PC-3 (cell line): Measurements from ENCODE around the gene SUN1. TPM values are rescaled to one million over a fixed set of nuclear protein-coding genes. Genes with fewer than 3 reads are reported as not detected.

Source experiments
- ATAC-seq: fragments of 200-7000 bp; cut with Tn5 transposase; 2 replicates; pipeline ENCODE4 v1.9.1; 2020; ENCODE audit warnings: mild to moderate bottlenecking, moderate library complexity
- BruUV-seq: library from RNA; stranded (reverse); fragments of 400-500 nt; replicated peaks from 2 replicates; lab custom pipeline; 2021; lab: Mats Ljungman, UMichigan
- CTCF ChIA-PET: fragments of 300-600 bp; sonication (Branson Sonifier 250); formaldehyde crosslinking; loops from one replicate; lab custom pipeline; 2022; ENCODE audit warnings: antibody characterized with exemption; lab: Charles Lee
- POLR2A ChIA-PET: fragments of 300-600 bp; sonication (Branson Sonifier 250); formaldehyde crosslinking; loops from one replicate; lab custom pipeline; 2022; ENCODE audit warnings: antibody characterized with exemption; ENCODE audit not compliant: unreplicated experiment; lab: Charles Lee
- DNase-seq: peaks from one replicate; pipeline ENCODE4 v3.0.0-alpha.2; 2015
- H2AFZ ChIP-seq: fragments of 300-600 bp; sonication (generic); 2 replicates; pipeline ENCODE4 v1.6.0; 2016; ENCODE audit warnings: antibody characterized with exemption, low read length
- H3F3A ChIP-seq: fragments of 300-600 bp; sonication (generic); one replicate; pipeline ENCODE4 v1.6.0; 2017; ENCODE audit warnings: antibody characterized with exemption, low read length, control low read depth, mild to moderate bottlenecking; ENCODE audit not compliant: unreplicated experiment
- H3K27ac ChIP-seq: fragments of 300-600 bp; sonication (generic); 2 replicates; pipeline ENCODE4 v1.5.1; 2016; ENCODE audit warnings: mild to moderate bottlenecking, low read length
- H3K27me3 ChIP-seq: fragments of 300-600 bp; sonication (generic); 2 replicates; pipeline ENCODE4 v1.6.1; 2016; ENCODE audit warnings: low read length, mixed read lengths
- H3K36me3 ChIP-seq: fragments of 300-600 bp; sonication (generic); 2 replicates; pipeline ENCODE4 v1.6.1; 2016; ENCODE audit warnings: low read depth, mixed run types, low read length, mixed read lengths
- H3K4me1 ChIP-seq: fragments of 300-600 bp; sonication (generic); 2 replicates; pipeline ENCODE4 v1.5.1; 2016; ENCODE audit warnings: low read length; ENCODE audit not compliant: insufficient read depth
- H3K4me2 ChIP-seq: fragments of 300-600 bp; sonication (generic); 2 replicates; pipeline ENCODE4 v1.6.0; 2016; ENCODE audit warnings: low read length
- H3K4me3 ChIP-seq: fragments of 300-600 bp; sonication (generic); 2 replicates; pipeline ENCODE4 v1.5.1; 2016; ENCODE audit warnings: mild to moderate bottlenecking, low read length, mixed read lengths
- H3K79me2 ChIP-seq: fragments of 300-600 bp; sonication (generic); 2 replicates; pipeline ENCODE4 v1.6.1; 2017; ENCODE audit warnings: low read length, mixed read lengths
- H3K9ac ChIP-seq: fragments of 300-600 bp; sonication (generic); 2 replicates; pipeline ENCODE4 v1.6.0; 2016; ENCODE audit warnings: mild to moderate bottlenecking, low read length
- H3K9me2 ChIP-seq: fragments of 300-600 bp; sonication (generic); replicated peaks from 2 replicates; pipeline ENCODE4 v1.6.1; 2016; ENCODE audit warnings: mixed run types, low read length, mixed read lengths
- H3K9me3 ChIP-seq: fragments of 300-600 bp; sonication (generic); 2 replicates; pipeline ENCODE4 v1.6.1; 2016; ENCODE audit warnings: low read length, mixed read lengths
- H4K20me1 ChIP-seq: fragments of 300-600 bp; sonication (generic); 2 replicates; pipeline ENCODE4 v1.6.1; 2016; ENCODE audit warnings: low read length, mixed read lengths
- CTCF ChIP-seq: fragments of 300-600 bp; sonication (generic); conservative IDR thresholded peaks from 2 replicates; pipeline ENCODE4 v1.5.1; 2017; ENCODE audit warnings: antibody characterized with exemption, low read depth, mild to moderate bottlenecking, low read length
- EZH2 ChIP-seq: fragments of 300-600 bp; sonication (generic); IDR thresholded peaks from one replicate; pipeline ENCODE4 v1.6.1; 2017; ENCODE audit warnings: antibody characterized with exemption, mild to moderate bottlenecking, low read length; ENCODE audit not compliant: unreplicated experiment
- EZH2phosphoT487 ChIP-seq: fragments of 300-600 bp; sonication (generic); IDR thresholded peaks from 2 replicates; pipeline ENCODE4 v1.6.1; 2018; ENCODE audit warnings: mild to moderate bottlenecking, antibody characterized with exemption, low read length, borderline replicate concordance
- intact Hi-C: fragments of 100-400 bp; cut with micrococcal nuclease; formaldehyde crosslinking; loops from 2 replicates; pipeline ENCODE4 v1.9.0; 2023
- total RNA-seq: library from RNA; depleted of rRNA; stranded (reverse); fragments of >200 nt; gene quantifications from 2 replicates; pipeline ENCODE4 v1.2.3, GENCODE V29; 2014

The SUN1 gene
- total RNA-seq, 1 experiment from 2014 or later, result 92.5 TPM

- intact Hi-C loops, result loop anchor here (10.0 kb wide), 1 partner anchor 353 kb away; no protein-coding TSS in a partner anchor
- DNase-seq (peak; percentile 13), ATAC-seq (no peak; the same call in 1 of the 2 replicates)
- TF ChIP-seq EZH2phosphoT487, result no peak
- TF ChIP-seq EZH2, result no peak
- no peak for TF ChIP-seq CTCF
- no TSS peak for BruUV-seq
- H3K79me2 ChIP-seq, result peaks cover 57% of the 10 kb centered on the region
- no peak overlapping the region for H2AFZ ChIP-seq
- peak overlapping the region; percentile 88 for H3K9ac ChIP-seq
- H3K27ac ChIP-seq, result peak overlapping the region; percentile 29
- peaks cover 23% of the 10 kb centered on the region; the same call in 1 of the 2 replicates for H4K20me1 ChIP-seq
- peak overlapping the region; percentile 97 for H3K4me3 ChIP-seq
- CTCF ChIA-PET, result no interaction called here
- POLR2A ChIA-PET, result no interaction called here
- H3K4me2 ChIP-seq, result peak overlapping the region; percentile 100
- no peaks in the 10 kb centered on the region for H3K9me3 ChIP-seq
- H3F3A ChIP-seq, result peaks cover 6% of the 10 kb centered on the region
- H3K9me2 ChIP-seq, result no peaks in the 10 kb centered on the region
- H3K27me3 ChIP-seq, result no peaks in the 10 kb centered on the region
- H3K36me3 ChIP-seq, result peaks cover 6% of the 10 kb centered on the region; the same call in 1 of the 2 replicates
- peaks cover 28% of the 10 kb centered on the region for H3K4me1 ChIP-seq
Observed at GRCh38 chr7:877312-878232, 45.3 kb downstream of the SUN1 start.

- H4K20me1 ChIP-seq, result peaks cover 34% of the 10 kb centered on the region; the same call in 1 of the 2 replicates
Observed at GRCh38 chr7:879093-879492, 46.8 kb downstream of the SUN1 start.

More at GRCh38 chr7:879093-879492, 46.8 kb downstream of the SUN1 start:
- H3K27me3 ChIP-seq, result no peaks in the 10 kb centered on the region
- intact Hi-C loops, result loop anchor here (10.0 kb wide), 1 partner anchor 354 kb away; no protein-coding TSS in a partner anchor
- POLR2A ChIA-PET, result no interaction called here
- H3K9me2 ChIP-seq, result no peaks in the 10 kb centered on the region
- peak overlapping the region; percentile 100 for H3K4me2 ChIP-seq
- H3K79me2 ChIP-seq, result peaks cover 72% of the 10 kb centered on the region
- TF ChIP-seq EZH2phosphoT487 (no peak), CTCF (no peak)
- DNase-seq, result peak; percentile 16
- CTCF ChIA-PET, result no interaction called here
- H2AFZ ChIP-seq, result no peak overlapping the region
- H3K9ac ChIP-seq, result 0 out of 2 replicates have a peak overlapping the region, but pooled peaks have one; percentile 0
- no peaks in the 10 kb centered on the region; the same call in 1 of the 2 replicates for H3K36me3 ChIP-seq
- peaks cover 6% of the 10 kb centered on the region for H3F3A ChIP-seq
- peak overlapping the region; percentile 56 for H3K27ac ChIP-seq
- ATAC-seq, result no peak
- H3K4me3 ChIP-seq, result peak overlapping the region; percentile 97; the same call in 1 of the 2 replicates
- BruUV-seq, result no TSS peak
- no peaks in the 10 kb centered on the region for H3K9me3 ChIP-seq
- peaks cover 24% of the 10 kb centered on the region for H3K4me1 ChIP-seq
